Measurements from ENCODE around the gene LMTK2. TPM values are rescaled to one million over a fixed set of nuclear protein-coding genes. Genes with fewer than 3 reads are reported as not detected.

LMTK2 gene
- total RNA-seq, 1 donor from 2014 or later = 19.2 TPM

- DNase-seq (ENCODE audit: low read depth, low spot score) = no peak
- TF ChIP-seq CTCF (conservative IDR thresholded peaks at IDR 0.05) = no peak
- Mint-ChIP-seq H3K4me3 (peak overlapping the region; percentile 94), H3K27me3 (ENCODE audit: low read depth) (no peaks in the 10 kb centered on the region), H3K36me3 (ENCODE audit: low read depth) (peaks cover 4% of the 10 kb centered on the region), H3K27ac (ENCODE audit: unreplicated experiment) (peak overlapping the region; percentile 71), H3K9me3 (no peaks in the 10 kb centered on the region), H3K4me1 (peaks cover 36% of the 10 kb centered on the region)
Measured at GRCh38 chr7:98252425-98253054, 145.9 kb downstream of the LMTK2 start.

- peak overlapping the region; percentile 75 for H3K4me3 Mint-ChIP-seq
Measured at GRCh38 chr7:98254516-98254915, 147.9 kb downstream of the LMTK2 start.

GRCh38 chr7:98254951-98255610, 148.4 kb downstream of the LMTK2 start:
- H3K27me3 Mint-ChIP-seq (ENCODE audit: low read depth) = no peaks in the 10 kb centered on the region
- peaks cover 32% of the 10 kb centered on the region for H3K4me1 Mint-ChIP-seq
- H3K27ac Mint-ChIP-seq (ENCODE audit: unreplicated experiment) = no peak overlapping the region

More at GRCh38 chr7:98254516-98254915, 147.9 kb downstream of the LMTK2 start:
- no peak for DNase-seq (ENCODE audit: low read depth, low spot score)
- Mint-ChIP-seq H3K4me1 (peaks cover 32% of the 10 kb centered on the region), H3K27ac (ENCODE audit: unreplicated experiment) (no peak overlapping the region), H3K27me3 (ENCODE audit: low read depth) (no peaks in the 10 kb centered on the region), H3K9me3 (no peaks in the 10 kb centered on the region), H3K36me3 (ENCODE audit: low read depth) (peaks cover 4% of the 10 kb centered on the region)
- TF ChIP-seq CTCF (conservative IDR thresholded peaks at IDR 0.05) = no peak

GRCh38 chr7:98256431-98256830, 149.8 kb downstream of the LMTK2 start:
- peak overlapping the region; percentile 15 for H3K4me3 Mint-ChIP-seq
- DNase-seq (ENCODE audit: low read depth, low spot score) = no peak
- peaks cover 4% of the 10 kb centered on the region for H3K36me3 Mint-ChIP-seq (ENCODE audit: low read depth)
- H3K9me3 Mint-ChIP-seq = no peaks in the 10 kb centered on the region
- no peaks in the 10 kb centered on the region for H3K27me3 Mint-ChIP-seq (ENCODE audit: low read depth)
- no peak for TF ChIP-seq CTCF (conservative IDR thresholded peaks at IDR 0.05)
- peaks cover 21% of the 10 kb centered on the region for H3K4me1 Mint-ChIP-seq
- no peak overlapping the region for H3K27ac Mint-ChIP-seq (ENCODE audit: unreplicated experiment)

More at GRCh38 chr7:98254951-98255610, 148.4 kb downstream of the LMTK2 start:
- Mint-ChIP-seq H3K36me3 (ENCODE audit: low read depth) (peaks cover 4% of the 10 kb centered on the region), H3K9me3 (no peaks in the 10 kb centered on the region), H3K4me3 (peak overlapping the region; percentile 75)
- no peak for TF ChIP-seq CTCF (conservative IDR thresholded peaks at IDR 0.05)
- DNase-seq (ENCODE audit: low read depth, low spot score) = no peak

GRCh38 chr7:98257701-98258100, 151.0 kb downstream of the LMTK2 start:
- Mint-ChIP-seq H3K27ac (ENCODE audit: unreplicated experiment) (no peak overlapping the region), H3K9me3 (no peaks in the 10 kb centered on the region), H3K36me3 (ENCODE audit: low read depth) (peaks cover 4% of the 10 kb centered on the region), H3K27me3 (ENCODE audit: low read depth) (no peaks in the 10 kb centered on the region), H3K4me1 (peaks cover 12% of the 10 kb centered on the region), H3K4me3 (no peak overlapping the region)
- no peak for DNase-seq (ENCODE audit: low read depth, low spot score)
- TF ChIP-seq CTCF (conservative IDR thresholded peaks at IDR 0.05) = no peak

Other genes starting within 250 kb of the LMTK2 start
- gene ASNS, start 234.5 kb upstream of the LMTK2 start, total RNA-seq = 54.6 and 63.0 TPM in 2 replicates
- not detected in 2 replicates for gene OCM2, start 116.7 kb upstream of the LMTK2 start, total RNA-seq
- gene BHLHA15, start 104.6 kb downstream of the LMTK2 start, total RNA-seq = not detected in 2 replicates
- gene TECPR1, start 145.4 kb downstream of the LMTK2 start, total RNA-seq = 30.3 and 35.2 TPM in 2 replicates
- gene BRI3, start 174.8 kb downstream of the LMTK2 start, total RNA-seq = 112 and 119 TPM in 2 replicates